COLO668 (cell line): Measurements from ENCODE around the gene STRIP1.

ENCODE experiments used
- DNase-seq: peaks from one replicate; lab custom pipeline; 2025; ENCODE audit not compliant: unreplicated experiment; lab: John Stamatoyannopoulos, UW

The STRIP1 gene, protein sequence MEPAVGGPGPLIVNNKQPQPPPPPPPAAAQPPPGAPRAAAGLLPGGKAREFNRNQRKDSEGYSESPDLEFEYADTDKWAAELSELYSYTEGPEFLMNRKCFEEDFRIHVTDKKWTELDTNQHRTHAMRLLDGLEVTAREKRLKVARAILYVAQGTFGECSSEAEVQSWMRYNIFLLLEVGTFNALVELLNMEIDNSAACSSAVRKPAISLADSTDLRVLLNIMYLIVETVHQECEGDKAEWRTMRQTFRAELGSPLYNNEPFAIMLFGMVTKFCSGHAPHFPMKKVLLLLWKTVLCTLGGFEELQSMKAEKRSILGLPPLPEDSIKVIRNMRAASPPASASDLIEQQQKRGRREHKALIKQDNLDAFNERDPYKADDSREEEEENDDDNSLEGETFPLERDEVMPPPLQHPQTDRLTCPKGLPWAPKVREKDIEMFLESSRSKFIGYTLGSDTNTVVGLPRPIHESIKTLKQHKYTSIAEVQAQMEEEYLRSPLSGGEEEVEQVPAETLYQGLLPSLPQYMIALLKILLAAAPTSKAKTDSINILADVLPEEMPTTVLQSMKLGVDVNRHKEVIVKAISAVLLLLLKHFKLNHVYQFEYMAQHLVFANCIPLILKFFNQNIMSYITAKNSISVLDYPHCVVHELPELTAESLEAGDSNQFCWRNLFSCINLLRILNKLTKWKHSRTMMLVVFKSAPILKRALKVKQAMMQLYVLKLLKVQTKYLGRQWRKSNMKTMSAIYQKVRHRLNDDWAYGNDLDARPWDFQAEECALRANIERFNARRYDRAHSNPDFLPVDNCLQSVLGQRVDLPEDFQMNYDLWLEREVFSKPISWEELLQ

DNA sequence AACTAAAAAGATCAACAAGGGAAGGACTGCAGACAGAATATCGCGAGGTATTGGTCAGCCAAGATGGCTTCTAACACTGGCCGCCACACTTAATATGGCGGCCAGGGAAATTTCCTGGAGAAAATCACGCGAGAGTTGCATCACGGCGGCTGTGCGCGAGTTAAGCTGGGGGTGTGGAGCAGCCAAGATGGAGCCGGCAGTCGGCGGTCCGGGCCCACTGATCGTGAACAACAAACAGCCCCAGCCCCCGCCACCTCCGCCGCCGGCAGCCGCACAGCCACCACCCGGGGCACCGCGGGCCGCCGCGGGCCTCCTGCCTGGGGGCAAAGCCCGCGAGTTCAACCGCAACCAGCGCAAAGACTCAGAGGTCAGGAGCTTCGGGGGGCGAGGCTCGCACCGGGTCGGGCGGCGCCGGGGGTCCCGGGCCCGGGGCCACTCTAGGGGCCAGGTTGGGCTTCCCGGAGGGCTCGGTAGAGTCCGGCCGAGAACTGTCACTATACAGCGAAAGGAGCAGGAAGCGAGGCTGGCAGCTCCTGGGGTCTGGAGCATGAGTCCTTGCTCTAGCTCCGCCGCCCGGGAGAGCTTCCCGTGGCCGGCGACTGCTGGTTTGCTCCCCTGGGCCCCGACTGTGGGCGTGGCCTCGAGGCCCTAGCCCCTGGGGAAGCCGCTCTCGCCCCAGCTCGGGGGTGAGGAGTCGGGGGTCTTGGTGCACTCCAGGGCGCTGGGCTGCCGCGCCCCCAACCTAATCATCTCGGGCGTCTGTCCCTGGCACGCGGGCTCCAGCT, at the start of gene STRIP1:
STRIP1 (plus strand) TSS at position 174 of the 785 bp plus-strand sequence; CDS start at position 188, 14 bp downstream.
- peak; percentile 95 for DNase-seq

DNA sequence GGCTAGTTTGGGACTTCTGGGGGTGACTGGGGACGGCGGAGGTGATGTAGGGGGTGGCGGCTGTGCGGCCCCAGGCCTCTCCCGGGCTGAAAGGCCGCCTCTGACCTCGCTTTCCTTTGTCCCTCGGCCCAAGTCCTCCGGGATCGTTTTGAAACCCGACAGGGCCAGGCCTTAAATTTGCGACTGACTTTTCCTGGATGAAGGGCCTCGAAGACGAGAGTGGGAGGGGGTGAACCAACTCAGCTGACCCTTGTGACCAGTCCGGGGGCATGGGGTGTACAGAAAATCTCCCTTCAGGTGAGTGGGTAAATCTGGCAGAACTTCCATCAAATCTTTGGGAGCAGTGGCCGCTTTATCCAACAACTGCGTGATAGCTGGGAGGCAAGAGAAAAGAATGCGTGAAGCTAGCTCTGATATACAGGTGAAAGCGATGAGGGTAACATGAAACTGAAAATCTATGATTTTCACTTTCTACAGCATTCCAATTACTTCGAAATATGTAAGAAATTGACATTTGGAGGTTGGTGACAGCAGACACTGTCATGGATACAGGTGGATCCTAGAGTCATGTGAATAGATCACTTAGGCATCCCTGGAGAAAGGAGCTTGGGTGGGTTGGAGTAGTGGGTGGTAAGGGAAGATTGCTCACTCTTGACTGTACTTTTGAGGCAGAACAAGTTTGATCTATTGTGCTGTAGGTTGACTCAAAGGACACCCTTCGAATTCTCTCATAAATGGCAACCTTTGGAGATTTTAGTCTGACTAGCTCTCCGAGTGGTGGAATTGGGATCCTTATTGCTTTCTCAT, 49.0 kb upstream of the STRIP1 start:
- peak; percentile 58 for DNase-seq

DNA sequence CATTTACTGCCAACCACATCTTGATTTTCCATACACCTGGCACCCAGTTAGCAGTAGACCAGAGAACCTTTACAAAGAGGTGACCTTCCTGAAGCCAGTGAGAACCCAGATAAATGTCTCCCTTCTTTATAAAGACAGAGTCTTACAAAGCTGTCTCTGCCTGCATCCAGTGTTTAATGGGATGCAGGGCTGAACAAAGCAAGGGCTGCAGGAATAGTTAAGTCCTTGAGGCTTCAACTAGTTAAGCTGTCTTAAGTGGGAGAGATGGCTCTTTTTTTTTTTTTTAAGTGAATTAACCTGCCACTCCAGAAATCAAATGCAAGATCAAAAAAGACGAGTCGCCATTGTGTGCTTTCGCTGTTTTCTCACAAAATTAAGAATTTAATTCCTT, 48.4 kb upstream of the STRIP1 start:
- no peak for DNase-seq

DNA sequence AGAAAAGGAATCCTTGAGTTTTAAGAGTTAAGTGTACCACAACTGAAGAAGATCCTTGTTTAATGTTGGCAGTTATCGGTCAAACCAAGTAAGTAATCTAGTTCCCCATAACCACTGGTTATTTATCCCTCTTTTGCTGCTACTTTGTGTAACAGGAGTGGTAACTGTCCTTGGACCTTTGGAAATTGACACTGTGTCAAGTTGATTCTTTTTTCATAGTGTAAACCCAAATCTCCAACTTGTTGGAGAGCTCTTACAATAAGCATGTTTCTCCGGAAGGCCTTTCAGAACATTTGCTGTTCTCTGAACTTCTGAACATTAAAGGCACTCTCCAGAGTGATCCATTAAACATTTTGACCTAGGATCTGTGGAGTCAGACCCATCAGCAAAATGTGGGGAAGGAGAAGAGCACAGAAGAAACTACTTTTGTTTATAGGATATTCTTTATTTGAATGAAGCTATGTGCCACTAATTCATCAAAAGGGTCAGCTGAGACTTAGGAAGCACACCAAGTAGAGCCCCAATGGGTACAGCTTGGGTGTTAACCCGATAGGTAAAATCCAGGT, 46.0 kb upstream of the STRIP1 start:
- DNase-seq: no peak

DNA sequence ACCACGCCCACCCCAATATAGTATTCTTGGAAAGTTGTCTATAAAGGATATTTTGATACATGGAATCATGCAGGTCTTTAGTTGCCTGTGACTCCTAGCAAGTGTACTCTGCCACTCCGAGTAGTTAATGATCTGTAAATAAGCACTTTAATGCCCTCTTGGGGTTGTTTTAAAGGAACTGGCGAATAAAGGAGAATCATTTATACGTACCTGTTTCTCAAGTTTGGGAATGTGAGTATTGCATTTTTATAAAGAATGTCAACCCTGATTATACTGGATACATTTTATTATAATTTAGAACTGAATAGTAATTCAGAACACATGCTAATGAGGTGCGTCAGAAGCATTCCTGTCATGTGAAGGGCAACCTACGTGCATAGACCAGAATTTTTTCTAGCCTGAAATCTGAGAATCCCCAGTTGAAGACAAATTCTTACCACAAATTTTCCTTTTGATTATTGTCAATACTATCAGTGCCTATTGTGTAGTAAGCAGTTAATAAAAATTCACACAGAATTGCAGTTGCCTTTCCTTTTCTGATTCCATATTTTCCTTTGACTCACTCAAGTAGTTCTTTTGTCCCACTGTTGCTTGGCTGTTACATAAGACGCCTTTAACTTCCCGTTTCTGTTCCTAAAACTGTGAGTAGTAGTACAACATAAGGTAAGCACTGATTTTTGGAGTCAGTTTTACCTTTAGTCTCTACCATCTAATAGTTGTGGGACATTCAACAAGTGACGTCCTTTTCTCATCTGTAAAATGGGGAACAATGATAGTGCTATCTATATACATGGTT, 44.7 kb upstream of the STRIP1 start:
- no peak for DNase-seq

DNA sequence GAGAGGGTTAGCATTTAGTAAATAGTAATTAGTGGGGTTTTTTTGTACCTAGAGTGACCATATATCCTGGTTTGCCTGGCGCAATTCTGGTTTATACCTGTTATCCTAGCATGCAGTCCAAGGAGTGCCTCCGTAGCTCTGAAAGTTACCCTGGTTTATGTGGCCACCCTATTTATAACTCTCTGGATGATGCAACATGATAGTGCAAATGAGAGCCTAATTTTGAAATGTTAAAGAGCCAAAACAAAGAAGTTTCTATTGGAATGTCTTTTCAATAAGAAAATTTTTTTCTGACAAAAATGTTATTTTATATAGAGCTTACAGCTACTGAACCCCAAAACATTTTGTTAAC, 44.1 kb upstream of the STRIP1 start:
- DNase-seq: no peak

DNA sequence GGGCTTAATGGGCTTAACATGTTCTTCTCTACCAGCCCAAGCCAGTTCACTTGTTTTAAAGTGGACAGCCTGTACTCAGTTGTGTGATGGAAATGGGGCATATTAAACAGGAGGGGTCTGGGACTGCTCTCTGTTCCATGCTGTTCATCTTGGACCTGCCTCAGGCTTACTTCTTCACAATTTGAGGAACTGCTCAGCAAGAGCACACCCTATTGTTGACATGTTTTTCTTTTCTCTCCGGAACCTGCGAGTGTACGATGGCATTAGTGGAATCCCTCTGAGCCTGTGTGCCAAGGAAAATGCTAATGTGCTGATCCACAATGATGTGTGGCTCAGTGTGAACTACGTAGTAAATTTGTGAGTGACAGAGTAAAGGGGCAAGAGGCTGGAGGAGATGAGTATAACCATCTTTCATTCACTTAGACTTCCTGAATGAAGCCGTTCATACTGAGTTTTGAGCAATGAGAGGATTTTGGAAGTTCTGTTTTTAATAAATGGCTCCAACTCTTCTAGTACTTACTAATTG, 43.0 kb upstream of the STRIP1 start:
- DNase-seq: no peak

DNA sequence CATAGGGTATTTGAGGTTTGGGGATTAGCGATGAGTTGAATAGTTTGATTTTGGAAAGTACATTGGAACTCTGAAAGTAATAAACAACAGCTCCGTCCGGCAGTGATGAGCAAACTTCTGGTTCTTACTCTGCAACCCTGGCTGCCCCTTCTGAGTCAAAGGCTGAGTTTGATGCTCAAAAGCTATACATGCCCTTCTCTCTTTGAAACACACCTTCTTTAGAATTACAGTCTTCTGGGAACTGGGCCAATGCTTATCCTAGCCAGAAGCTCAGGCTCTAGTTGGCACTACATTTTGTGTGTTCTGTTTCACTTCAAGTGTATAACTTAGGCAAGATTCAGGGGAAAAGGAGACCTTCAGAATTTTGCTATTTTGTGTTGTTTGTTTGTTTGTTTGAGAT, 40.5 kb upstream of the STRIP1 start:
- DNase-seq: no peak

DNA sequence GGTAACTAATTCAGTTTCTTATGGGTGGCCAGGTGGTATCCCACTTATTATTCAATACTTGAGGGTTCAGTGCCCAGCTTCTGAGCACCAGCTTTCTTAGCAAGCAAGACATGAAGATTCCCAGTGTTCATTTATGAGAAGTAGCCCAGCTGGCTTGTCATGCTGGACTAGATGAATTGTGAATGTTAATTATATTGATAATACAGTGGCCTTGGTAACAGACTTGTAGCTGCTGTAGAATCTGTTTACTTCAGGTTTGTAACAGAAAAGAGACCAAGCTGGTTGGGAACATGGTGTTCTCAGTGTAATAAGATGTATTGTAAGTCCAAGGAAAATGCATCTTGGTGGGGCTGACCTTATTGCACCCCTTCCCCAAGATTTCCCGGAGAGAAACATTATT, 39.8 kb upstream of the STRIP1 start:
- no peak for DNase-seq

DNA sequence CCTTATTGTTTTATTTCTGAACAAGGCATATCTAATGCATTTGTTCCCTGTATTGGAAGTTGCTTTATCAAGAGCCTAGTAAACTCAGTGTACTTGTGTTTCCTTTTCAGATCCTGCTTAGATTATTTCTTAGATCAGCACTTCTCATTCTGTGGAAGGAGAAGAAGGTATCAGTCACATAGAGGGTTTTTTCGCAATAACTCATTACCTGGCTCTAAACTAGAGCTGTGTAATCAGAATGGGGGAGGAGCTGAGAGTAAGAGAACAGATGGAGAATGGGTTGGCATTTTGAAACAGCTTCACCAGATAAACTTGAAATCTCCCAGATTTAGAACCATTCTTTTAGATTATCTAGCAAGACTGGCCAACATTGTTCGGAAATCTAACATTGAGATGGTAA, 38.9 kb upstream of the STRIP1 start:
- no peak for DNase-seq

DNA sequence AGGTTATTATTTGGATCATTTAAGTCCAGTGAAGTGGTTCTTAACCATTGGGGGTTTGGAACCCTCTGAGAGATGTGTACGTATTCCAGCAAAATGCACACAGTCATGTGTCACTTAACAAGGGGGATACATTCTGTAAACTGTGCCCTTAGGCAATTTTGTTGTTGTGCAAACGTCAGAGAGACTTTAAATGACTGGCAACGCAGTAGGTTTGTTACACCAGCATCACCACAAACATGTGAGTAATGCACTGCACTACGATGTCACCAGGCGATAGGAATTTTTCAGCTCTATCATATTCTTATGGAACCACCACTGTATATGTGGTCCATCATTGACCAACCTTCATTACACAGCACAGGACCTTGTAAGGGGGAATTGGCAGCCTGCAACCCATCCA, 37.9 kb upstream of the STRIP1 start:
- no peak for DNase-seq

DNA sequence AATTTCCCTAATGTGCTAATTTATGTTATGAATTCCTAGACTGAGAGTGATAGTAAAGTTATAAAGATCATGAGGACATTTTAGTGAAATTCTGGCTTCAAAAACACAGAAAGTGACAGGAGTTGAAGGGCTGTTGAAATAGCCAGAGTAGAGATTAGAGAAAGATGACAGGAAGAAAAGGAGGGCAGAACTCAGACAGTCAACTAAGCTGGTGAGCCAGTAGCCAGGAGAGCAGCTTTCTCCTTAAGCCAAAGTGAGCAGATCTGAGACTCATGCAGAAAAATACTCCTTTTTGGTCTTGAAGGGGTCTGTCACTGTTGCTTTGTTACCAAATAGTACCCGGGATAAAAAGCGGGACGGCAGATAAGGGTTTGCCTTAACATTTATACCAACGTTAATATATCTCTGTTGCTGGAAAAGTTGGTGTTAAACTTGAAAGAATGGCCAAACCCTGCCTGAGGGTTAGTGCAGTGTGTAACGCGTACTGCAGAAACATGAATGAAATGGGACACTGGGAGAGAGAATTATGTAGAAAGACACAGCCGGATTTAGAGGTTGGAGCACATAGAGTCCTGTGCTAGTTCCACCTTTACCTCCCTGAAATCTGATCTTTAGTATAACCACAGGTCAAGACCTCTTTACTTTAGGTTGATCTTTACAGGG, 37.1 kb upstream of the STRIP1 start:
- DNase-seq: no peak

DNA sequence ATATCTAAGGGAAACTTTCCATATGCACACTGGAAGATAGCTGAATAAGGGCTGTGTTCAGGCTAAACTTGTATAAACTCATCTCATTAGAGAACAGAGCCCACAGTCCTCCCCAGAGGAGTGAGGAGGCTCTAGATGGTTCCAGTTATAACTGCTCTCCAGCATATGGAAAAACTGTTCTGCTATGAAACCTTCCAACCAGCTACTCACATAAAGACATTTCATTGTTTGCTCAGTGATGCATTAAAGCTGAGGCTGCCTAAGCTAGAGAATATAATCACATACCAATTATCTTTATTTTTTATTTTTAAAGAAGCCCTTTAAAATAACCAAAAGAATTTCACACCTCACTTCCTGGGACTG, 36.6 kb upstream of the STRIP1 start:
- no peak for DNase-seq

DNA sequence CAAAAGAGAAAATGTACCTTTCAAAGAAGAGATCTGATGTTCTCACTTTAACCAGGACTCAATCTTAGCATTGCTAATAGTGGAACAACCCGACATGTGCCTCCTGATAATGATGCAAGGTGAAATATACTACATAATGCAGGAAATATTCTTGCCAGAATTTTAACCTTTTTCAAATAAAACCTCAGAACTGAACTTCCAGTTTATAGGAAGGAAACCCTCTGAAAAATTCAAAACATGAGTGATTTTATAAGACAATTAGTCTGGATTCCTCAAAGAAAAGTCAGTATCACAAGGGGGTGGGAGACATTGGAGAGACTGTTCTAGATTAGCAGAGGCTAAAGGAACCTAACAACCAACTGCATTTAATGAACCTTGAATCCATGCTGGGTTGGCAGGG, 31.7 kb upstream of the STRIP1 start:
- no peak for DNase-seq

DNA sequence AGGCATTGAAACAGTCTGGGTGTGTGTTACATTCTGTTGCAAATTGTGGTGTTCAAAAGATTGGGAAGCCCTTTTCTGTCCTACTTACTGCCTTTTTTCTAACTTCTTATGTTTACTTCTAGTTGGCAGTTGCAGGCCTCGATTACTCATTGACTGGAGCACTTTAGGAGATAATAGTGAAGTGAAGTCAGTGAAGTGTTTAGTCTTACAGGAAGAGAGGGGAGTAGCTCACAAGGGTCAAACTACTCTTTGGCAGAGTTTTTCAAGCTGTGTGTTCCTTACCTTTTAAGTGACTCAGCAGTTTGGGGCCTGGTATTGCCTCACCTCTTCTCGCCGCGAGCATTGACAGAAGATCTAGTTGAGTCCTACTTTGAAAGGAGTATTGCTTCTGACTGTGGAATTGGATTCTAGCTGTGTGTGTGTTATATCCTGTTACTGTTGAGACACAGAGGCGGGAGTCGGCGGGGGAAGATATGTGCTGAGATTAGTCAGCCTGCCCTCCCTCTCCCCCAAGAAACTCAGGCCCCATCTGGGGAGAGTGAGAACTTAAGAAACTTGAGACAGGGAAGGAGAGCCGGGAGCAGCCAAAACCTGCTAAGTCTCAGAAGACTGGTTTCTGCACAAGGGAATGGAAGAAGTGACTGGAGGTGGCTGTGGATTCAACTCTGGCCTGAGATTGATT, 30.5 kb upstream of the STRIP1 start:
- DNase-seq: no peak

DNA sequence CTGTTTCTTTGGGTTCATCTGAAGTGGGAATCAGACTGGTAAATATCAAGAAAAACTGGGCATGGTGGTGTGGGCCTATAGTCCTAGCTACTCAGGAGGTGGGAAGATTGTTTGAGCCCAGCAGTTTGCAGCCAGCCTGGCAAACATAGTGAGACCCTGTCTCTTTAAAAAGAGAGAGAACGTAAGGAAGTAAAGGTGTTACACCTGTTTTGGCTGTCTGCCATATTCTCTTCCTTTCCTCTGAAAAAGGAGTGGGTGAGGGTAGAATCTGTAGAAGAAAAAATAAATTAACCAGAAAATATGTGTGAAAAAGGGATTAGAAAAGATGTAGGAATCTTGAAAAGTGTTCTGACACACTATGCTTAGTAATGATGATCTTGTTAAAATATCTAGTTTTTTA, 29.8 kb upstream of the STRIP1 start:
- DNase-seq: no peak

DNA sequence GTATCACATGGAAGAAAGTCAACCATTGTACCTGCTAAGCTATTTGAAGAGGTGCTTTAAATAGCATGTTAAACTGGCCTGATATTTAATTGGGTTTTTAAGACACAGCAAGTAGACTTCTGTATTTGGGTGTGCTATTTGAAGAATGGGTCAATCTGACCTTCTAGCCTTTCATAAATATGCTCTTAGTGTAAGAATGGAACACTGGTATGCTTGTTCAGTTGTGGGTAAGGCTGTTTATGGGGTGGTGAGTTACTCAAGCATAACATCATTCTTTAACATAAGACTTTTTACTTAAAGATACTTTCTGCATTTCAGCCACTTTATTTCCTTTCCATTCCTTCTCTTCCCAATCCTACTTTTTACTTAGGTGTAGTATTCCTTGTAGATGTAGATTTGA, 28.5 kb upstream of the STRIP1 start:
- no peak for DNase-seq

DNA sequence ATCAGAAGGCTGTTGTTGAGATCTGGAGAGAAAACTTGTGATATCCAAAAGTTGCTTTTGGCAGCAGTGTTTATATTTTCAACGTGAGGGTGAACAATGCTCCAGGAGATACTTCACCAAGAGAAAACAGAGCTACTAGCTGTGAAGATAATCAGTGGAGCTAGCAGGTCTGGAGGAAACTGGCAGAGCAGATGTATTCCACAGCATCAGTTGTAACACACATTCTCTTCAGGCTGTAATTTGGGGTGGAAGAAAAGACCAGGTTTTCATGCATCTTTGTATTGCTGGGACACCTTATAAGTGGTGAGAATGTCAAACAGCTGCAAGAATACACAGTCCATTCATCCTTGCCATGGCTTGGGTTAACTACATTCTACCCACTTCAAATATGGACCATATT, 27.9 kb upstream of the STRIP1 start:
- DNase-seq: no peak
